HFF-Myc (cell line): ENCODE results near the gene NEAT1.
A peak's percentile ranks its signal among the peaks of the same experiment; 100 is the strongest.

Source experiments
- DNase-seq: peaks from one replicate; pipeline ENCODE4 v3.0.0-alpha.2; 2011; ENCODE audit warnings: low read depth; ENCODE audit errors: extremely low read depth
- H3K4me3 ChIP-seq: replicated peaks from 2 replicates; pipeline ENCODE4 v1.5.1; 2011; ENCODE audit warnings: low read depth, mild to moderate bottlenecking, control low read depth, low read length
- CTCF ChIP-seq: IDR thresholded peaks from 2 replicates; pipeline ENCODE4 v1.5.1; 2012; ENCODE audit warnings: mild to moderate bottlenecking, low read depth, low read length, control low read depth; ENCODE audit errors: missing control alignments

The NEAT1 gene

GRCh38 chr11:65428578-65429067, 6.0 kb downstream of the NEAT1 start:
- DNase-seq = no peak
- H3K4me3 ChIP-seq = peak overlapping the region; percentile 74
- TF ChIP-seq CTCF = no peak

- no peak for TF ChIP-seq CTCF
- H3K4me3 ChIP-seq = 0 out of 2 replicates have a peak overlapping the region, but pooled peaks have one; percentile 8
- DNase-seq = no peak
Observed at GRCh38 chr11:65429068-65429681, 6.6 kb downstream of the NEAT1 start.

- peak overlapping the region; percentile 20 for H3K4me3 ChIP-seq
- TF ChIP-seq CTCF = no peak
Observed at GRCh38 chr11:65429724-65430405, 7.3 kb downstream of the NEAT1 start.

GRCh38 chr11:65430406-65431217, 8.0 kb downstream of the NEAT1 start:
- H3K4me3 ChIP-seq = peak overlapping the region; percentile 20
- no peak for DNase-seq
- TF ChIP-seq CTCF = no peak

More at GRCh38 chr11:65429724-65430405, 7.3 kb downstream of the NEAT1 start:
- no peak for DNase-seq

GRCh38 chr11:65431451-65432099, 9.0 kb downstream of the NEAT1 start:
- no peak overlapping the region for H3K4me3 ChIP-seq
- no peak for TF ChIP-seq CTCF
- DNase-seq = no peak

- DNase-seq = no peak
- no peak overlapping the region for H3K4me3 ChIP-seq
- no peak for TF ChIP-seq CTCF
Observed at GRCh38 chr11:65432100-65432650, 9.6 kb downstream of the NEAT1 start.
